GM12878 (cell line): ENCODE data around the gene ABCC3. TPM values are rescaled to one million over a fixed set of nuclear protein-coding genes. Genes with fewer than 3 reads are reported as not detected.

Experiments
- ATAC-seq: fragments of 200-7000 bp; cut with Tn5 transposase; 3 replicates; pipeline ENCODE4 v1.9.1; 2020; ENCODE audit warnings: mild to moderate bottlenecking, moderate library complexity
- BruUV-seq: library from RNA; stranded (reverse); fragments of 400-500 nt; replicated peaks from 2 replicates; lab custom pipeline; 2021; lab: Mats Ljungman, UMichigan
- CTCF ChIA-PET: fragments of 300-600 bp; sonication (Branson Sonifier 250); formaldehyde crosslinking; extraction: SDS; loops from one replicate; lab custom pipeline; 2021; ENCODE audit warnings: inconsistent platforms; lab: Yijun Ruan, JAX
- POLR2A ChIA-PET: fragments of 350-600 bp; formaldehyde crosslinking; extraction: SDS; loops from one replicate; lab custom pipeline; 2021; ENCODE audit warnings: inconsistent platforms; lab: Charles Lee
- RAD21 ChIA-PET: fragments of 300-600 bp; sonication (Branson Sonifier 250); formaldehyde crosslinking; loops from one replicate; lab custom pipeline; 2023; ENCODE audit warnings: antibody characterized with exemption; ENCODE audit not compliant: unreplicated experiment; lab: Charles Lee
- SMC1A ChIA-PET: fragments of 300-600 bp; sonication (Branson Sonifier 250); formaldehyde crosslinking; loops from one replicate; lab custom pipeline; 2023; ENCODE audit not compliant: unreplicated experiment, uncharacterized antibody; lab: Charles Lee
- DNase-seq: peaks from one replicate; pipeline ENCODE4 v3.0.0-alpha.2; 2011; ENCODE audit warnings: low read depth, low spot score
- FAIRE-seq: peaks from 3 replicates; lab custom pipeline; 2011; peaks lifted over from hg19 to GRCh38; lab: Jason Lieb, UNC
- H2AFZ ChIP-seq: 2 replicates; pipeline ENCODE4 v1.6.0; 2011; ENCODE audit warnings: low read depth, low read length, control low read depth; ENCODE audit not compliant: control insufficient read depth
- H3K27ac ChIP-seq: 2 replicates; pipeline ENCODE4 v1.5.1; 2011; ENCODE audit warnings: control low read depth; ENCODE audit not compliant: control insufficient read depth, insufficient read depth
- H3K27me3 ChIP-seq, 2 experiments: replicated peaks in 1 of 2; 2 replicates each; pipeline versions ENCODE4 v1.6.0 to v1.6.1; 2011; ENCODE audit warnings: low read length in 1 of 2; ENCODE audit not compliant: control insufficient read depth in 2 of 2, insufficient read depth in 2 of 2
- H3K36me3 ChIP-seq, 2 experiments: 2 replicates each; pipeline ENCODE4 v1.5.1; 2011; ENCODE audit warnings: low read length in 1 of 2; ENCODE audit not compliant: control insufficient read depth in 2 of 2, insufficient read depth in 2 of 2
- H3K4me1 ChIP-seq: 2 replicates; pipeline ENCODE4 v1.6.1; 2011; ENCODE audit warnings: mild to moderate bottlenecking, low read length, moderate library complexity, mixed read lengths; ENCODE audit not compliant: control insufficient read depth, insufficient read depth
- H3K4me2 ChIP-seq: 2 replicates; pipeline ENCODE4 v1.6.0; 2011; ENCODE audit warnings: control low read depth; ENCODE audit not compliant: control insufficient read depth, insufficient read depth
- H3K4me3 ChIP-seq: fragments of 200-600 bp; sonication (generic); 2 replicates; pipeline ENCODE4 v1.5.1; 2016
- H3K79me2 ChIP-seq: 2 replicates; pipeline ENCODE4 v1.6.0; 2011; ENCODE audit warnings: low read length; ENCODE audit not compliant: control insufficient read depth, insufficient read depth
- H3K9ac ChIP-seq: 2 replicates; pipeline ENCODE4 v1.8.0; 2011; ENCODE audit warnings: low read length, control low read depth, mixed read lengths; ENCODE audit not compliant: control insufficient read depth, insufficient read depth
- H3K9me3 ChIP-seq: replicated peaks from 3 replicates; pipeline ENCODE4 v1.5.1; 2011; ENCODE audit warnings: mild to moderate bottlenecking, low read length; ENCODE audit not compliant: control insufficient read depth, insufficient read depth
- H4K20me1 ChIP-seq: 2 replicates; pipeline ENCODE4 v1.6.0; 2011; ENCODE audit not compliant: control insufficient read depth, insufficient read depth
- ASH2L ChIP-seq: fragments of 300-600, 200-600 bp; sonication (generic); IDR thresholded peaks from 2 replicates; pipeline ENCODE4 v1.6.1; 2017; ENCODE audit warnings: low read depth, mild to moderate bottlenecking, borderline replicate concordance
- BCL11A ChIP-seq: IDR thresholded peaks from 2 replicates; pipeline ENCODE4 v1.6.1; 2011; ENCODE audit warnings: low read depth, low read length
- CHD2 ChIP-seq: IDR thresholded peaks from 2 replicates; pipeline ENCODE4 v1.6.1; 2011; ENCODE audit warnings: low read depth, low read length, improper control_type of control experiment, borderline replicate concordance
- FOXM1 ChIP-seq: IDR thresholded peaks from 2 replicates; pipeline ENCODE4 v1.6.1; 2012; ENCODE audit warnings: low read depth, mild to moderate bottlenecking, inconsistent platforms, low read length, moderate library complexity
- IKZF1 ChIP-seq: fragments of 450-650 bp; conservative IDR thresholded peaks from 2 replicates; pipeline ENCODE4 v1.6.1; 2017; ENCODE audit warnings: antibody characterized with exemption, mild to moderate bottlenecking
- MTA3 ChIP-seq: IDR thresholded peaks from 2 replicates; pipeline ENCODE4 v1.6.1; 2012; ENCODE audit warnings: low read length, inconsistent platforms, borderline replicate concordance
- ZBTB33 ChIP-seq: fragments of 450-650 bp; IDR thresholded peaks from 2 replicates; pipeline ENCODE4 v1.6.1; 2017; ENCODE audit warnings: mild to moderate bottlenecking
- ZSCAN29 ChIP-seq: fragments of 450-650 bp; IDR thresholded peaks from 2 replicates; pipeline ENCODE4 v1.6.1; 2017; ENCODE audit warnings: mild to moderate bottlenecking, moderate library complexity
- WGBS: methylation state at CpG from one replicate; pipeline ENCODE4 v1.1.6; 2016; ENCODE audit warnings: low lambda C conversion rate; ENCODE audit not compliant: insufficient replicate concordance, insufficient coverage; ENCODE audit errors: missing lambda C conversion rate; 5-methylcytosine and 5-hydroxymethylcytosine counted together
- in situ Hi-C: fragments of 300-500 bp; cut with MboI; formaldehyde crosslinking; loops from 9 replicates; pipeline ENCODE4 v1.14.3; 2018; ENCODE audit warnings: mixed read lengths
- intact Hi-C: fragments of 100-400 bp; cut with micrococcal nuclease; formaldehyde crosslinking; loops from one replicate; pipeline ENCODE4 v1.14.2; 2022; ENCODE audit not compliant: unreplicated experiment
- polyA plus RNA-seq, 11 experiments: library from polyadenylated mRNA; depleted of rRNA in 4 of 11; unstranded in 6 of 11; stranded (reverse) in 5 of 11; fragments of >200 nt; fragmentation: Nextera tagmentation in 4 of 11; fragmentation: Illumina TruSeq in 1 of 11; extraction: Ambion mirVana in 4 of 11; extraction: Trizol in 1 of 11; gene quantifications; 1 replicate in 1 of 11; 2 replicates in 10 of 11; pipeline versions ENCODE4 v1.2.1 to v1.2.3, GENCODE V29; 2011 to 2016; ENCODE audit warnings: inconsistent platforms in 2 of 11, missing spikeins in 2 of 11, low read depth in 1 of 11
- total RNA-seq, 4 experiments: library from RNA; depleted of rRNA in 3 of 4; stranded (reverse); fragments of >200 nt in 3 of 4; fragmentation: Illumina TruSeq in 1 of 4; extraction: Trizol in 1 of 4; gene quantifications; 2 replicates each; pipeline versions ENCODE4 v1.2.1 to v1.2.3, GENCODE V29; 2013 to 2021

Gene ABCC3
- total and polyA plus RNA-seq, 10 of the 15 experiments (the other 5 are each of a cell fraction or from before 2014, with no cell fraction given): 0.21 to 2.3 (median 0.71) TPM; not detected in 6

GRCh38 chr17:50682441-50682840, 47.8 kb downstream of the ABCC3 start:
- H4K20me1 ChIP-seq: no peaks in the 10 kb centered on the region
- no peaks in the 10 kb centered on the region for H3K9me3 ChIP-seq
- ATAC-seq (no peak), FAIRE-seq (no peak), DNase-seq (no peak)
- no peak overlapping the region for H2AFZ ChIP-seq
- H3K27me3 ChIP-seq: no peaks in the 10 kb centered on the region; a peak in 1 of 4 replicates
- no TSS peak for BruUV-seq
- H3K79me2 ChIP-seq: no peaks in the 10 kb centered on the region
- no peak for TF ChIP-seq ASH2L
- no peak for TF ChIP-seq ZSCAN29
- TF ChIP-seq BCL11A: no peak
- no peak for TF ChIP-seq MTA3
- TF ChIP-seq FOXM1: no peak
- no peak for TF ChIP-seq ZBTB33
- no peak for TF ChIP-seq CHD2
- no peak for TF ChIP-seq IKZF1
- intact Hi-C loops: no loop called here
- 15% methylated on average over 3 of the region's 3 CpGs for WGBS
- no peak overlapping the region for H3K27ac ChIP-seq
- no peaks in the 10 kb centered on the region for H3K4me1 ChIP-seq
- no peak overlapping the region for H3K4me3 ChIP-seq
- SMC1A ChIA-PET: no interaction called here
- RAD21 ChIA-PET: no interaction called here
- H3K9ac ChIP-seq: no peak overlapping the region
- in situ Hi-C loops: no loop called here
- no peaks in the 10 kb centered on the region for H3K36me3 ChIP-seq
- CTCF ChIA-PET: no interaction called here
- POLR2A ChIA-PET: no interaction called here
- no peak overlapping the region for H3K4me2 ChIP-seq
